Measurements from ENCODE around the gene ADAMTS12. TPM values are rescaled to one million over a fixed set of nuclear protein-coding genes. Genes with fewer than 3 reads are reported as not detected.

ADAMTS12 gene
- total and polyA plus RNA-seq, 10 of the 15 experiments (the other 5 are each of a cell fraction or from before 2014, with no cell fraction given) = 0.11 to 35.8 (median 20.7) TPM

GRCh38 chr5:33639474-33639873 lies 252.3 kb downstream of the ADAMTS12 start:
- ChIA-PET RAD21 (ENCODE audit: unreplicated experiment) (interaction anchor here (1.0 kb wide), 1 partner anchor 10 kb away, joined by 3 read pairs; no protein-coding TSS in a partner anchor), POLR2A (interaction anchor here (0.6 kb wide), 1 partner anchor 186 kb away, joined by 3 read pairs; no protein-coding TSS in a partner anchor), CTCF (interaction anchor here (1.3 kb wide), 1 partner anchor 10 kb away, joined by 3 read pairs; no protein-coding TSS in a partner anchor), SMC1A (ENCODE audit: uncharacterized antibody, unreplicated experiment) (interaction anchor here (0.7 to 1.3 kb wide), 2 partner anchors 36 to 131 kb away, joined by 3 read pairs; no protein-coding TSS in a partner anchor)
- Histone ChIP-seq H3K4me3 (no peak overlapping the region), H3K27ac (ENCODE audit: control insufficient read depth, insufficient read depth) (no peak overlapping the region), H3K9me3 (replicated peaks; ENCODE audit: control insufficient read depth, insufficient read depth, low read length) (no peaks in the 10 kb centered on the region; the same call in none of the 3 replicates), H3K36me3 (ENCODE audit: control insufficient read depth in 2 of 2, insufficient read depth in 2 of 2, low read length in 1 of 2) (no peaks in the 10 kb centered on the region), H3K27me3 (replicated peaks in 1 of 2; ENCODE audit: control insufficient read depth in 2 of 2, insufficient read depth in 2 of 2, low read length in 1 of 2) (no peaks in the 10 kb centered on the region), H3K79me2 (ENCODE audit: control insufficient read depth, insufficient read depth, low read length) (no peaks in the 10 kb centered on the region), H3K4me2 (ENCODE audit: control insufficient read depth, insufficient read depth) (no peak overlapping the region), H2AFZ (ENCODE audit: control insufficient read depth, low read depth, low read length) (no peak overlapping the region), H3K9ac (ENCODE audit: control insufficient read depth, insufficient read depth, low read length) (no peak overlapping the region), H3K4me1 (ENCODE audit: control insufficient read depth, insufficient read depth, low read length) (no peaks in the 10 kb centered on the region), H4K20me1 (ENCODE audit: control insufficient read depth, insufficient read depth) (no peaks in the 10 kb centered on the region)
- DNase-seq (ENCODE audit: low read depth, low spot score) (no peak), ATAC-seq (no peak), FAIRE-seq (no peak)
- in situ Hi-C loops (cut with MboI) = no loop called here
- no peak for TF ChIP-seq EGR1 (IDR thresholded peaks at IDR 0.05; ENCODE audit: borderline replicate concordance in 1 of 2, low read depth in 2 of 2, low read length in 2 of 2)
- no peak for TF ChIP-seq E2F8 (IDR thresholded peaks at IDR 0.05; ENCODE audit: low read depth, partially characterized antibody)
- no peak for TF ChIP-seq IRF3 (IDR thresholded peaks at IDR 0.05)
- no peak for TF ChIP-seq RBBP5 (conservative IDR thresholded peaks at IDR 0.05)
- no peak for TF ChIP-seq ASH2L (IDR thresholded peaks at IDR 0.05; ENCODE audit: borderline replicate concordance, low read depth)
- TF ChIP-seq ATF7 (IDR thresholded peaks at IDR 0.05; ENCODE audit: low read depth) = no peak
- TF ChIP-seq ZNF622 (IDR thresholded peaks at IDR 0.05) = no peak
- TF ChIP-seq ZNF217 (IDR thresholded peaks at IDR 0.05) = no peak
- TF ChIP-seq IKZF1 (conservative IDR thresholded peaks at IDR 0.05) = no peak
- no peak for TF ChIP-seq YY1 (IDR thresholded peaks at IDR 0.05; ENCODE audit: low read depth, low read length)
- TF ChIP-seq TAF1 (IDR thresholded peaks at IDR 0.05; ENCODE audit: borderline replicate concordance, low read depth, low read length) = no peak
- TF ChIP-seq NKRF (conservative IDR thresholded peaks at IDR 0.05) = no peak
- no peak for TF ChIP-seq RAD51 (IDR thresholded peaks at IDR 0.05)
- no peak for TF ChIP-seq RCOR1 (conservative IDR thresholded peaks at IDR 0.05; ENCODE audit: low read depth, low read length)
- no peak for TF ChIP-seq SREBF1 (IDR thresholded peaks at IDR 0.05; ENCODE audit: low read length)
- TF ChIP-seq POLR2AphosphoS2 (IDR thresholded peaks at IDR 0.05; ENCODE audit: low read depth, low read length) = no peak
- TF ChIP-seq MYC (IDR thresholded peaks at IDR 0.05; ENCODE audit: insufficient read depth, insufficient read length, insufficient replicate concordance, low read length, severe bottlenecking) = no peak
- no peak for TF ChIP-seq MTA3 (IDR thresholded peaks at IDR 0.05; ENCODE audit: borderline replicate concordance, low read length)
- 37% methylated on average over 7 of the region's 7 CpGs for WGBS (ENCODE audit: insufficient coverage, insufficient replicate concordance, low lambda C conversion rate, missing lambda C conversion rate)
- no TSS peak for BruUV-seq (replicated peaks)
- intact Hi-C loops (cut with micrococcal nuclease; ENCODE audit: unreplicated experiment) = no loop called here
